Neural crest cell (in vitro differentiated cells): ENCODE measurements around the gene STARD8. TPM values are rescaled to one million over a fixed set of nuclear protein-coding genes. Genes with fewer than 3 reads are reported as not detected.

Experiments
- DNase-seq: peaks from one replicate; pipeline ENCODE4 v3.0.0; 2021; ENCODE audit warnings: low read depth, mixed read lengths, low spot score
- H3K27ac Mint-ChIP-seq: one replicate; pipeline ENCODE4 v1.8.0; 2021; ENCODE audit warnings: mild to moderate bottlenecking, mixed read lengths; ENCODE audit not compliant: unreplicated experiment
- H3K27me3 Mint-ChIP-seq: 2 replicates; pipeline ENCODE4 v1.8.0; 2021; ENCODE audit warnings: low read depth, mild to moderate bottlenecking, mixed read lengths
- H3K36me3 Mint-ChIP-seq: 2 replicates; pipeline ENCODE4 v1.8.0; 2021; ENCODE audit warnings: low read depth, mild to moderate bottlenecking, mixed read lengths
- H3K4me1 Mint-ChIP-seq: 2 replicates; pipeline ENCODE4 v1.8.0; 2021; ENCODE audit warnings: mixed read lengths
- H3K4me3 Mint-ChIP-seq: one replicate; pipeline ENCODE4 v1.8.0; 2021; ENCODE audit warnings: mild to moderate bottlenecking, mixed read lengths
- H3K9me3 Mint-ChIP-seq: 2 replicates; pipeline ENCODE4 v1.8.0; 2021; ENCODE audit warnings: mixed read lengths
- total RNA-seq: library from RNA; stranded (reverse); gene quantifications from 2 replicates; pipeline ENCODE4 v1.2.1, GENCODE V29; 2021
- TF ChIP-seq, protein P1 (sequence below): fragments of 200-600 bp; sonication (generic); conservative IDR thresholded peaks from 2 replicates; pipeline ENCODE4 v1.5.0; 2021; ENCODE audit warnings: antibody characterized with exemption, mild to moderate bottlenecking

Gene STARD8
- total RNA-seq, 1 donor from 2014 or later: 1.8 TPM

DNA sequence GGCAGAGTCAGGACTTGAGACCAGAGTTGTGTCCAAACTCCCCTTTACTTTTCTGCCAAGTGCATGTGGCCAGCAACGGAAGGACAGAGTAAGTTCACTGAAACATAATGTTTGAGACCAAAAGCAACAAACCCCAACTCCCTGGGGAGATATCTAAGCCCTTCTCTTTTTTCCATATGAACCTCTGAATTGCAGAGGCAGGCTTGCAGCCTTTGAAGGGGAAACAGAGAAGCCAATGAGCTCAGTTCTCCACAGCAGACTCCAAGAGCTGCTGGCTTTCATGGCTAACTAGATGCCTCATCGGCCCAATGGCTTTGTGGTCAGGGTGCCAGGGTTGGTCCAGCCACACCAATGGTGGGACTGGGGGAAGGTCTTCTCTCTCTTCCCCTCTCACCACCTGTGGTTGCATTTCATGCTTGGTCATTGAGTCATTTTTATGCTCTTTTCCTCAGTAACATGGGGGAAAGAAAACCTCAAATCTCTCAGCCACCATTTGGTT lies 34.0 kb downstream of the STARD8 start:
- no peak for DNase-seq
- Mint-ChIP-seq H3K9me3 (no peaks in the 10 kb centered on the region), H3K36me3 (no peaks in the 10 kb centered on the region), H3K27me3 (peaks cover 6% of the 10 kb centered on the region), H3K4me1 (peaks cover 23% of the 10 kb centered on the region), H3K4me3 (no peak overlapping the region), H3K27ac (no peak overlapping the region)
- TF ChIP-seq, protein P1, sequence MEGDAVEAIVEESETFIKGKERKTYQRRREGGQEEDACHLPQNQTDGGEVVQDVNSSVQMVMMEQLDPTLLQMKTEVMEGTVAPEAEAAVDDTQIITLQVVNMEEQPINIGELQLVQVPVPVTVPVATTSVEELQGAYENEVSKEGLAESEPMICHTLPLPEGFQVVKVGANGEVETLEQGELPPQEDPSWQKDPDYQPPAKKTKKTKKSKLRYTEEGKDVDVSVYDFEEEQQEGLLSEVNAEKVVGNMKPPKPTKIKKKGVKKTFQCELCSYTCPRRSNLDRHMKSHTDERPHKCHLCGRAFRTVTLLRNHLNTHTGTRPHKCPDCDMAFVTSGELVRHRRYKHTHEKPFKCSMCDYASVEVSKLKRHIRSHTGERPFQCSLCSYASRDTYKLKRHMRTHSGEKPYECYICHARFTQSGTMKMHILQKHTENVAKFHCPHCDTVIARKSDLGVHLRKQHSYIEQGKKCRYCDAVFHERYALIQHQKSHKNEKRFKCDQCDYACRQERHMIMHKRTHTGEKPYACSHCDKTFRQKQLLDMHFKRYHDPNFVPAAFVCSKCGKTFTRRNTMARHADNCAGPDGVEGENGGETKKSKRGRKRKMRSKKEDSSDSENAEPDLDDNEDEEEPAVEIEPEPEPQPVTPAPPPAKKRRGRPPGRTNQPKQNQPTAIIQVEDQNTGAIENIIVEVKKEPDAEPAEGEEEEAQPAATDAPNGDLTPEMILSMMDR: no peak

DNA sequence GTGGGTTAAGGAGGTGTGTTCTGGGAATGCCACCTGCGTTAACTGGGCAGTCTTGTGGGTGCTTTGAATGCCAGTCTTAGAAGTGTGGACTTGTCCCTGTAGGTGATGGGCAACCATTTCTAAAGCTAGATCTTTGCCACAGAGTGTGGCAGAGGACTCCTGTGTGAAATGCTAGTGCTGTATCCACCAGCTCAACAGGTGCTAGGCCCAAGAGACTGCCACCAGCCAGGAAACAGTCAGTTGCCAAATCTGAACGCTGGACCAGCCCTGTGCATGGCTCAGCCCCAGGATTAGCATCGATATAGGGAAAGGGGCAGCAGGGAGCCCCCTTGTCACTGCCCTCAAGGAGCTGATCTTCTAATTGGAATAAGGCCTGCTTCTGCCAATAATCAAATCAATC lies 35.3 kb downstream of the STARD8 start:
- peaks cover 15% of the 10 kb centered on the region for H3K27me3 Mint-ChIP-seq
- H3K36me3 Mint-ChIP-seq: no peaks in the 10 kb centered on the region
- DNase-seq: no peak
- TF ChIP-seq, protein P1: no peak
- H3K9me3 Mint-ChIP-seq: no peaks in the 10 kb centered on the region
- H3K4me3 Mint-ChIP-seq: no peak overlapping the region
- no peak overlapping the region for H3K27ac Mint-ChIP-seq
- H3K4me1 Mint-ChIP-seq: peaks cover 34% of the 10 kb centered on the region

DNA sequence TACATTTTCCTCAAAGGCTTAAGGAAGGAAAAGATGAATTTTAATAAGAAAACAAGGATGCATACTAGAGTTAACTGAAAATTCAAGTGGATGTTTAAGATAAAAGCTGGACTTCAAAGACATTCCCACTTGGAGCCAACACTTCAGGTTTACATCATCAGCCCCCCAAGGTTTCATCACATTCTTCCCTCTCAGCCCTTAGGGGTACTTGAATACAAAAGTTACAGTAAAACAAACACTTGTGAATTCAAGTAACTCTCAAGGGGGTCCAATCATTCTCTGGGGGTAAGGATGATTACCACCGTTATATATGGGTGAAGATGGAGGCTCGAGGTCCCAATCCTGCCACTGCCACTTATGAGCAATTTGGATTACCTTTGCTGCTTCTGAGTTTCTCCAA lies 36.1 kb downstream of the STARD8 start:
- no peak for DNase-seq
- Mint-ChIP-seq H3K4me3 (no peak overlapping the region), H3K36me3 (no peaks in the 10 kb centered on the region), H3K27ac (no peak overlapping the region), H3K27me3 (peaks cover 15% of the 10 kb centered on the region), H3K4me1 (peaks cover 28% of the 10 kb centered on the region), H3K9me3 (no peaks in the 10 kb centered on the region)
- TF ChIP-seq, protein P1: no peak

DNA sequence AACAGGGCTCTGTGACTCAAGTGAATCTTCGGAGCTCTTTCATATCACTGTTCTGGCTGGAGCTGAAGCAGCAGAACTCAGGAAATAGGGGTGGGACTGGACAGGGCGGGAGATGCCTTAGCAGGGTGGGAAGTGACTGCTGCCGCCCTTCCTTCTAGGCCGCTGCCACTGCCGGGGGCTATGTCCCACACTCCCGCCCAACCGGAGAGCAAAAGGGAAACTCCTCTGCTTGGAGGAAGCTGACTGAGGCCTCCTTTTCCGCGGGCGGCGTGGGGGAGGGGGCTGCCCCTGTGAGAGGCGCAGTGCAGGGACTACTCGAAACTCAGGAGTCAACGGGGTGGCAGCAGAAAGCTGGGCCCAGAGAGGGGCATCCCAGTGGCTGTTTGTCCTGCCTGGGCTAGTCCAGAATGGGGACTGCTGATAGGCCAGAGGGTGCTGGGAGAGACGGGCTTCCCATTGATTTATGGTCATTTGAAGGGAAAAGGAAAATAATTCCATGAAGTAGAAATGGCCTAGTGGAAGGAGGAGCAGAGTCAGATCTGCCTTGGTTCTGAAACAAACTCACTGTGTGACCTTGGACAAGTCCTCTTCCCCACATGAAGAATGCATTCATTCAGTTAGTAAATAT lies 36.9 kb downstream of the STARD8 start:
- H3K36me3 Mint-ChIP-seq: no peaks in the 10 kb centered on the region
- peak; percentile 10 for DNase-seq
- TF ChIP-seq, protein P1: no peak
- peaks cover 15% of the 10 kb centered on the region for H3K27me3 Mint-ChIP-seq
- no peak overlapping the region for H3K27ac Mint-ChIP-seq
- H3K9me3 Mint-ChIP-seq: no peaks in the 10 kb centered on the region
- no peak overlapping the region for H3K4me3 Mint-ChIP-seq
- H3K4me1 Mint-ChIP-seq: peaks cover 28% of the 10 kb centered on the region

DNA sequence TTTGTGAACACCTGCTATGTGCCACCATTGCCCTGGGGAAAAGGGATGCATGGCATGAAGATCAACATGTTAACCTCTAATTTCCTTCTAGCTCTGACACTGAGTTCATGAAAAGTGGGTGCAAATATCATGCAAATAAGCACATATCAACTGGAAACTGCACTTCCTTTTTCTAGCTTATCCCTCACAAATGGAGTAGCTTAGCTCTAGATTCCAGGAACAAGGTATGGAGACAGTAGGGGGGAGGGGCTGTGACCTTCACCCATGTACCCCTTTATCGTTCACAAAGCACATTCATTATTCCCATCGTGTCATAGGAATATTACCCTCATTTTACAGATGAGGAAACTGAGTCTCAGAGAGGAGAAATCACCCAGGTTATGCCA lies 37.4 kb downstream of the STARD8 start:
- H3K4me1 Mint-ChIP-seq: peaks cover 31% of the 10 kb centered on the region
- no peak overlapping the region for H3K27ac Mint-ChIP-seq
- no peak overlapping the region for H3K4me3 Mint-ChIP-seq
- H3K36me3 Mint-ChIP-seq: no peaks in the 10 kb centered on the region
- TF ChIP-seq, protein P1: no peak
- no peaks in the 10 kb centered on the region for H3K9me3 Mint-ChIP-seq
- no peak for DNase-seq
- peaks cover 15% of the 10 kb centered on the region for H3K27me3 Mint-ChIP-seq
